HepG2 (cell line): ENCODE data around the gene SGCE. TPM values are rescaled to one million over a fixed set of nuclear protein-coding genes. Genes with fewer than 3 reads are reported as not detected.

Experiments used
- BORCS8-MEF2B ChIP-seq: sonication (generic); formaldehyde crosslinking; IDR thresholded peaks from 2 replicates; pipeline ENCODE4 v1.8.0; 2022; ENCODE audit warnings: mild to moderate bottlenecking, missing genetic modification reagents
- GATAD1 ChIP-seq: IDR thresholded peaks from 2 replicates; pipeline ENCODE4 v1.6.1; 2016; ENCODE audit warnings: missing genetic modification reagents, missing compliant biosample characterization
- HES4 ChIP-seq: sonication (generic); formaldehyde crosslinking; IDR thresholded peaks from 2 replicates; pipeline ENCODE4 v1.9.0; 2021; ENCODE audit warnings: mild to moderate bottlenecking, missing genetic modification reagents, borderline replicate concordance
- HNRNPLL ChIP-seq: fragments of 200-400 bp; formaldehyde crosslinking; IDR thresholded peaks from 2 replicates; pipeline ENCODE4 v1.6.1; 2017; ENCODE audit warnings: mild to moderate bottlenecking, low read depth, low read length; ENCODE audit not compliant: poor library complexity, severe bottlenecking
- PHB2 ChIP-seq: fragments of 450-650 bp; IDR thresholded peaks from 2 replicates; pipeline ENCODE4 v1.6.1; 2018; ENCODE audit not compliant: partially characterized antibody
- RBFOX2 ChIP-seq: fragments of 200-400 bp; formaldehyde crosslinking; IDR thresholded peaks from 2 replicates; pipeline ENCODE4 v1.6.1; 2017; ENCODE audit warnings: low read depth, mild to moderate bottlenecking, low read length
- ZBTB34 ChIP-seq: sonication (generic); formaldehyde crosslinking; IDR thresholded peaks from 2 replicates; pipeline ENCODE4 v1.8.0; 2022; ENCODE audit warnings: mild to moderate bottlenecking, missing genetic modification reagents
- ZKSCAN5 ChIP-seq: sonication (generic); formaldehyde crosslinking; IDR thresholded peaks from 2 replicates; pipeline ENCODE4 v1.5.1; 2020; ENCODE audit warnings: mild to moderate bottlenecking, missing genetic modification reagents
- ZNF3 ChIP-seq: IDR thresholded peaks from 2 replicates; pipeline ENCODE4 v1.7.0; 2017; ENCODE audit warnings: inconsistent platforms
- ZNF317 ChIP-seq: sonication (generic); formaldehyde crosslinking; IDR thresholded peaks from 2 replicates; pipeline ENCODE4 v1.5.0; 2020; ENCODE audit warnings: mild to moderate bottlenecking, missing genetic modification reagents
- ZNF414 ChIP-seq: sonication (generic); formaldehyde crosslinking; IDR thresholded peaks from 2 replicates; pipeline ENCODE4 v1.5.0; 2020; ENCODE audit warnings: missing genetic modification reagents
- ZNF460 ChIP-seq: sonication (generic); formaldehyde crosslinking; IDR thresholded peaks from 2 replicates; pipeline ENCODE4 v1.5.1; 2020; ENCODE audit warnings: missing genetic modification reagents, mild to moderate bottlenecking, borderline replicate concordance
- ZNF563 ChIP-seq: sonication (generic); formaldehyde crosslinking; IDR thresholded peaks from 2 replicates; pipeline ENCODE4 v1.8.0; 2022; ENCODE audit warnings: mild to moderate bottlenecking, moderate library complexity, missing genetic modification reagents
- ZNF567 ChIP-seq: sonication (generic); formaldehyde crosslinking; IDR thresholded peaks from 2 replicates; pipeline ENCODE4 v1.8.1; 2023; ENCODE audit warnings: mild to moderate bottlenecking, missing genetic modification reagents, borderline replicate concordance
- ZNF609 ChIP-seq: sonication (generic); formaldehyde crosslinking; IDR thresholded peaks from 2 replicates; pipeline ENCODE4 v1.4.0; 2020; ENCODE audit warnings: mild to moderate bottlenecking, missing genetic modification reagents, borderline replicate concordance
- polyA plus RNA-seq, 8 experiments: library from polyadenylated mRNA; depleted of rRNA in 3 of 8; stranded (reverse) in 7 of 8; unstranded in 1 of 8; fragments of >200 nt; fragmentation: Illumina TruSeq in 4 of 8; extraction: Trizol in 4 of 8; gene quantifications; 2 replicates each; pipeline versions ENCODE4 v1.2.1 to v1.2.3, GENCODE V29; 2011 to 2016; ENCODE audit warnings: low read depth in 4 of 8, missing spikeins in 1 of 8, mixed read lengths in 1 of 8; ENCODE audit not compliant: insufficient read depth in 1 of 8
- total RNA-seq, 5 experiments: library from RNA; depleted of rRNA; stranded (reverse); fragments of >200 nt; fragmentation: Illumina TruSeq; extraction: Trizol; gene quantifications; 2 replicates each; pipeline ENCODE4 v1.2.3, GENCODE V29; 2016; ENCODE audit warnings: low read depth in 1 of 5

Gene SGCE
- total and polyA plus RNA-seq, 2 of the 13 experiments (the other 11 are each of a cell fraction or from before 2014, with no cell fraction given): 52.3 to 71.1 TPM

GRCh38 chr7:94623820-94624219, 32.1 kb downstream of the SGCE start (continued):
- TF ChIP-seq ZKSCAN5 (CRISPR knock-in tag): no peak
- TF ChIP-seq RBFOX2: no peak
- no peak for TF ChIP-seq HNRNPLL
- no peak for TF ChIP-seq ZNF460 (CRISPR knock-in tag)
- no peak for TF ChIP-seq ZNF3
- TF ChIP-seq ZNF317 (CRISPR knock-in tag): no peak
- TF ChIP-seq BORCS8-MEF2B (CRISPR knock-in tag): no peak
- TF ChIP-seq ZBTB34 (CRISPR knock-in tag): no peak
- peak; percentile 94 for TF ChIP-seq ZNF609 (CRISPR knock-in tag)
- TF ChIP-seq ZNF563 (CRISPR knock-in tag): no peak
- TF ChIP-seq HES4 (CRISPR knock-in tag): no peak
- 0 out of 2 replicates have a peak, but pooled peaks have one; percentile 26 for TF ChIP-seq GATAD1
- TF ChIP-seq ZNF567: no peak
- no peak for TF ChIP-seq PHB2
- no peak for TF ChIP-seq ZNF414 (CRISPR knock-in tag)
